OCI-LY7 (cell line): ENCODE measurements around the gene QKI. TPM values are rescaled to one million over a fixed set of nuclear protein-coding genes. Genes with fewer than 3 reads are reported as not detected.

Experiments
- BruUV-seq: library from RNA; stranded (reverse); fragments of 400-500 nt; replicated peaks from 2 replicates; lab custom pipeline; 2021; lab: Mats Ljungman, UMichigan
- CTCF ChIA-PET: fragments of 300-600 bp; sonication (Branson Sonifier 250); formaldehyde crosslinking; loops from one replicate; lab custom pipeline; 2022; ENCODE audit warnings: antibody characterized with exemption; ENCODE audit not compliant: unreplicated experiment; lab: Charles Lee
- POLR2A ChIA-PET: fragments of 300-600 bp; sonication (Branson Sonifier 250); formaldehyde crosslinking; loops from one replicate; lab custom pipeline; 2022; ENCODE audit warnings: antibody characterized with exemption; lab: Charles Lee
- DNase-seq: peaks from one replicate; pipeline ENCODE4 v3.0.0-alpha.2; 2015; ENCODE audit warnings: low spot score
- H2AFZ ChIP-seq: fragments of 200-600 bp; sonication (generic), shearing (Covaris generic); 2 replicates; pipeline ENCODE4 v1.6.1; 2014; ENCODE audit warnings: mild to moderate bottlenecking, antibody characterized with exemption, low read length, moderate library complexity
- H3K27ac ChIP-seq: fragments of 200-600 bp; sonication (generic); 2 replicates; pipeline ENCODE4 v1.5.1; 2014; ENCODE audit warnings: mixed run types, low read depth, mild to moderate bottlenecking, moderate library complexity, low read length, inconsistent platforms; ENCODE audit not compliant: poor library complexity, severe bottlenecking
- H3K36me3 ChIP-seq: fragments of 200-600 bp; sonication (generic); 2 replicates; pipeline ENCODE4 v1.6.1; 2014; ENCODE audit warnings: mild to moderate bottlenecking, antibody characterized with exemption, low read length, moderate library complexity, mixed read lengths; ENCODE audit not compliant: insufficient read depth
- H3K4me1 ChIP-seq: fragments of 200-600 bp; sonication (generic); 2 replicates; pipeline ENCODE4 v1.5.1; 2014; ENCODE audit warnings: mild to moderate bottlenecking, low read length; ENCODE audit not compliant: insufficient read depth, poor library complexity, severe bottlenecking
- H3K4me2 ChIP-seq: fragments of 200-600 bp; sonication (generic); 2 replicates; pipeline ENCODE4 v1.6.1; 2014; ENCODE audit warnings: mild to moderate bottlenecking, low read length
- H3K4me3 ChIP-seq: fragments of 200-600 bp; sonication (generic); 2 replicates; pipeline ENCODE4 v1.5.1; 2014; ENCODE audit warnings: mild to moderate bottlenecking, low read depth, low read length; ENCODE audit not compliant: poor library complexity, severe bottlenecking
- H3K79me2 ChIP-seq: fragments of 200-600 bp; sonication (generic); 2 replicates; pipeline ENCODE4 v1.6.1; 2016; ENCODE audit warnings: low read depth, mild to moderate bottlenecking, low read length, moderate library complexity, mixed read lengths; ENCODE audit not compliant: insufficient read depth
- H3K9me2 ChIP-seq: fragments of 200-600 bp; sonication (generic); 2 replicates; pipeline ENCODE4 v1.6.1; 2016; ENCODE audit warnings: mild to moderate bottlenecking, low read length, mixed read lengths; ENCODE audit not compliant: insufficient read depth
- H3K9me3 ChIP-seq: fragments of 200-600 bp; sonication (generic); 2 replicates; pipeline ENCODE4 v1.6.1; 2014; ENCODE audit warnings: mild to moderate bottlenecking, mixed run types, low read length, mixed read lengths
- H4K20me1 ChIP-seq: fragments of 200-600 bp; sonication (generic); 2 replicates; pipeline ENCODE4 v1.6.1; 2014; ENCODE audit warnings: mild to moderate bottlenecking, antibody characterized with exemption, low read length, moderate library complexity, mixed read lengths; ENCODE audit not compliant: insufficient read depth
- CTCF ChIP-seq: fragments of 200-600 bp; sonication (generic); conservative IDR thresholded peaks from 2 replicates; pipeline ENCODE4 v1.5.1; 2014; ENCODE audit warnings: mild to moderate bottlenecking, antibody characterized with exemption, low read length, moderate library complexity, mixed read lengths
- EZH2phosphoT487 ChIP-seq: fragments of 200-600 bp; sonication (generic); IDR thresholded peaks from 2 replicates; pipeline ENCODE4 v1.6.1; 2018; ENCODE audit warnings: low read depth, borderline replicate concordance, mild to moderate bottlenecking, mixed run types, antibody characterized with exemption, low read length, moderate library complexity, mixed read lengths
- intact Hi-C: fragments of 100-400 bp; cut with micrococcal nuclease; formaldehyde crosslinking; loops from one replicate; pipeline ENCODE4 v1.10.0; 2022; ENCODE audit not compliant: unreplicated experiment
- total RNA-seq, 2 experiments: library from RNA; depleted of rRNA in 1 of 2; stranded (reverse); fragments of >200 nt in 1 of 2; shearing (Covaris generic) in 1 of 2; gene quantifications; 2 replicates each; pipeline ENCODE4 v1.2.3, GENCODE V29; 2014 to 2022

QKI gene
- total RNA-seq, 2 experiments from 2014 or later, result 55.4 to 74.5 TPM

DNA sequence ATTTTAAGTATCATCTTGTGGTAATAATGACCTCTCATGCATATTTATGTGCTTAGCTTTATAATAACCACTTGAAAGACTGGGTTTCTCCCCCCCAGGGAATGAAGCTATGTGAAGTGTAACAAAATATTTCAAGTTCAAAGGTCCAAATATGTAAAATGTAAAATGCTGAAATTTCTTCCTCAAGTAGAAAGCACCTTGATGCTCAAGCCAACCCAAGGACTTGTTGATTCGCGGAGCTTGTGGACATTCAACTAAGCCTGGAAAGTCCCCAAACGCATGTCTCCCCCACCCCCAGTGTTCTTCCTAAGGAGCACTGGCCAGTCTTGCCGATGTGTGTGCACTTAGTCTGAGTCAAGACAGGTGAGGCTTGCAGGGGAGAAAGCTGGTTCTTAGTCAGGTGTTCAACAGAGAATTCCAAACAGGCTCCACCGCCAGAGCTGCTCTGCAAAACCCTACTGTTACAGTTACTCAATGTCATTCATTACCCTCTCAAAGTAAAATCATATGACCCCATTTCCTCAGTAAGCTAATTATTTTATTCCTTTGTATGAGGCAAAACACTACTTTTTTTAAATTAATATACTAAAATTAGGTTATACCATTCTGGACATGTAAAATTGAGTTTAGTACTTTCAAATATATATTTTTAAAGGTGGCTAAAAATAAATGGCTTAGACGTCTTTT lies 46.9 kb upstream of the QKI start:
- CTCF ChIA-PET, result no interaction called here
- no peak for DNase-seq
- POLR2A ChIA-PET, result no interaction called here
- Histone ChIP-seq H3K4me2 (no peak overlapping the region), H4K20me1 (no peaks in the 10 kb centered on the region), H3K4me3 (no peak overlapping the region), H2AFZ (no peak overlapping the region), H3K27ac (no peak overlapping the region), H3K36me3 (no peaks in the 10 kb centered on the region), H3K9me2 (no peaks in the 10 kb centered on the region), H3K4me1 (no peaks in the 10 kb centered on the region), H3K79me2 (no peaks in the 10 kb centered on the region), H3K9me3 (no peaks in the 10 kb centered on the region)
- TF ChIP-seq EZH2phosphoT487 (no peak), CTCF (no peak)
- intact Hi-C loops, result no loop called here
- no TSS peak for BruUV-seq

DNA sequence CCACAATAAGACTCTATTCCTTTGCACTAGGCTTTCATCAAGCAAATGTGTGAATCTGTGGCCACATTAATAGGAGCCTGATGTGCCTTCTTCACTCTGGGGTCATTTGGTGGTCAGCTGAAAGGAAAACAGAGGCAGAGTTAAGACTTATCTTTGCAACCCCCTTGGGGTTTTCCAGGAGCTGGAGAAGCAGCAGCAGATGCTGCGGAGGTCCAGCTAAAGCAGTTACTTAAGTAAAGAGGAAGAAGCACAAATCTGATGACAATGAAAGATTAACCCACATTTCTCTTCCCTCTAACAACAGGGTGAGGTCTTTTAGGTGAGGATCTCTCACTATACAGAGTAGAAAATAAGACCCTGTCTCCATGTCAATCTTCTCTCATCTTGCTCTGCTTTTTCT lies 45.4 kb upstream of the QKI start:
- no peak overlapping the region for H3K4me3 ChIP-seq
- no TSS peak for BruUV-seq
- intact Hi-C loops, result no loop called here

More for the DNA sequence above, 45.4 kb upstream of the QKI start:
- no peaks in the 10 kb centered on the region for H3K9me3 ChIP-seq
- no peaks in the 10 kb centered on the region for H3K4me1 ChIP-seq
- H2AFZ ChIP-seq, result no peak overlapping the region
- no peaks in the 10 kb centered on the region for H3K9me2 ChIP-seq
- no peaks in the 10 kb centered on the region for H3K79me2 ChIP-seq
- H3K4me2 ChIP-seq, result no peak overlapping the region
- POLR2A ChIA-PET, result no interaction called here
- TF ChIP-seq EZH2phosphoT487 (no peak), CTCF (no peak)
- DNase-seq, result no peak
- CTCF ChIA-PET, result no interaction called here
- H3K27ac ChIP-seq, result no peak overlapping the region
- H4K20me1 ChIP-seq, result no peaks in the 10 kb centered on the region
- H3K36me3 ChIP-seq, result no peaks in the 10 kb centered on the region
